GM12865 (cell line): Measurements from ENCODE around the gene OR2T1.
"Not testable (repeated sequence)": the region's sequence is repeated elsewhere in the genome, so short reads cannot be mapped to it uniquely, and the experiment has no call there.

ENCODE experiments used
- DNase-seq: peaks from one replicate; pipeline ENCODE4 v3.0.0; 2010; ENCODE audit warnings: low read depth
- H3K4me3 ChIP-seq: 2 replicates; pipeline ENCODE4 v1.5.1; 2011; ENCODE audit warnings: mild to moderate bottlenecking, low read depth, low read length, control low read depth

OR2T1 gene

DNA sequence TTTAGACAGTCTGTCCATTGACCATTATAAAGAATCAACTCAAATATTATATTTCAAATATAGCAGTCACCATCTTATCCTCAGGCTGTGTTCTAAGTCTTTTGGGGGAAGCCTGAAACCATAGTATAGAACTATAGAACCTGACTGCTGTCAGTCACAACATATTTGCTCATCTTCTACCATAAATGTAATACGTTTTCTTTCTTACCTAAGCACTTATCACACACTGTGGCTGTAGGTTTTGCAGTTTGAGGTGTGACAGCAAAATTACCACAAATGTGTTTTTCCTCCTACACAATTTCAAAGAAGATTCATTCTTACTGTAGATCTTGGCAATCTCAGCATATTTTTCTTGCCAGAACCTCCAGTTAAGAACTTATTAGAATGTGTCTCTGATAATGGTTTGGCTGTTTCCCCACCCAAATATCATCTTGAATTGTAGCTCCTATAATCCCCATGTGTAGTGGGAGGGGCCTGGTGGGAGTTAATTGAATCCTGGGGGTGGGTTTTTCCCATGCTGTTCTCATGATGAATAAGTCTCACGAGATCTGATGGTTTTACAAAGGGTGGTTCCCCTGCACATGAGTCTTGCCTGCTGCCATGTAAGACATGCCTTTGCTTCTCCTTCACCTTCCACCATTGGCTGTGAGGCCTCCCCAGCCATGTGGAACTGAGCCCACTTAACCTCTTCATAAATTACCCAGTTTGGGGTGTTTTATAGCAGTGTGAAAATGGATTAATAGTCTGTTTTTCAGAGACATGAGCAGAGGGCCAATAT, 39.8 kb downstream of the OR2T1 start:
- H3K4me3 ChIP-seq, result not testable (repeated sequence)

GRCh38 chr1:248444603-248445002, 41.8 kb downstream of the OR2T1 start:
- not testable (repeated sequence) for H3K4me3 ChIP-seq, DNase-seq

More for the DNA sequence above, 39.8 kb downstream of the OR2T1 start:
- not testable (repeated sequence) for DNase-seq

DNA sequence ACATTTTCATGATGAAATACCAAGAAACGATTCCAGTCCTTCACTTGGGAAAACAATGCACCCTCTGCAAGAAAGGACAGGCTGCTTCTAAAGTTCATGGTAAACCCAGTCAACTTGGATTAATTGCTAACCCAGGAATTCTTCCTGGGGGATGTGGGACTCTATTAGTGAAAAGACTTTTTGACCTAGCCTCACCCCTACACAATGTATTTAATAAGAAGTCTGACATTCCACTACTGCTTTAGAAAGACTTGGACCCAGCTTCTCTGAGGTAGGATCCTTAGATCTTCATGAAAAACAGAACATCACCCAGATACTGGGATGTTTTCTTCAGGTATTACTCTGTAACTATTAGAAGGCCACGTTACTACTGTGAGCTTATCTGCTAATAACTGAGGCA, 42.6 kb downstream of the OR2T1 start, which contains the start of gene OR2T2:
Gene OR2T2, plus strand, starts transcription at position 239 of the 400 bp plus-strand sequence. CDS start 7,161 bp downstream, outside the sequence.
- H3K4me3 ChIP-seq, DNase-seq: not testable (repeated sequence)

DNA sequence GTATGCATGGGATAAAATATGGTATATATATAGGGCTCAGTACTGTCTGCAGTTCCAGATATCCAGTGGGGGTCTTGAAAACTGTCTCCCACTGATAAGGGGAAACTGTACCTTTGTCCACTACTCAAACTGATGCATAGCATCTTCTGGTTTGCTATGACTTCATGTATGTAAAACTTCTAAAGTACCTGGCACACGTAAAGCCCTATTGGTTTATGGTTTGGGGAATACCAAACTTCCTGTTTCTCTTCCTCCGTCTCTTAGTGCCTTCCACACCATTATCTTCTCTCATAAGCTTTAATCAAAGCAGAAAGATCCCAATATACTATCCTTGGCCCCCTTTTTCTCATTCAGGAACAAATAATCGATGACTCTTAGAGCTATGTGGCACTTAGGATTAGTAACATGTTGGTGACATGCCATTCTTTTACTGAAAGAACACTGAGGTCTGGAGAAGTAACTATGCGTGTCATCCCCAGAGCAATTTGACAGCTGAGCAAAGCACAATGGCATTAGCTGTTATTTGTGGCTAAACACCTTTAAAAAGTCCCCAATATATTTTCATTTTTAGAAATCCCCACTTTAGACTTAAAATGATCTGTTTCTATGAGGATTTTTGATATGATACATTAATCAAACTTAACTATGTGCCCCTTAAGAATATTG, 45.7 kb downstream of the OR2T1 start:
- H3K4me3 ChIP-seq, DNase-seq: not testable (repeated sequence)

- not testable (repeated sequence) for DNase-seq
- peak overlapping the region; percentile 39 for H3K4me3 ChIP-seq
Observed at GRCh38 chr1:248449821-248450465, 47.1 kb downstream of the OR2T1 start.

DNA sequence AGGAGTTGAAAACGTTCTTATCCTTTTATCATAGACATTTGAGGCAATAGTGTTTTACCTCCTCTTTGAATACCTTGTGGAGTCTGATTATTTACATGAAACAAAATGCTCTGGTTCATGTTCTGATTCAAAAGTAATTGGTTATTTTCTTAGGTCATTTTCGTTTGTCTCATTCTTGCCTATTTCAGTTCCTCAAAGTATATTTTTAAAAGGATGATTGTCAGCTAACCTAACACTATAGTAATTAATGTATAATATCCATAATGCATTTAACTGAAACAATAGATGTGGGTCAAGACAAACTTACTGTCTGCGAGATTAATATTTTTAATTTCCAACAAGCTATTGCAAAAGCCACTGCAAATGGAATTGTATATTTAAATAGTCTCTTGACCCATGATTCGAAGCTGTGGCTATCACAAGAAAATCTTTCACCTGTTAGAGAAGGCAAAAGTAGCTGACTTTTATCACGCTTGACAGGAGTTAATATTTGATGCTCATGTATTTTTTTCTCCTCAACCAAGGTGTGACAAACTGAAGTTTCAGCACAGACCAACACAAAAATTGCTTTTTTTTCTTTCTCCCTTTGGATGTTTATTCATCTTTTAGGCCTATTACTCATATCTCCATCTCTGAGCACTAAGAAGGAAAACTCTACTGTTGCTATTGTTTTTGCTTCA, 47.8 kb downstream of the OR2T1 start:
- not testable (repeated sequence) for DNase-seq
- peak overlapping the region; percentile 38 for H3K4me3 ChIP-seq

GRCh38 chr1:248453619-248454018, 50.8 kb downstream of the OR2T1 start:
- not testable (repeated sequence) for DNase-seq, H3K4me3 ChIP-seq

GRCh38 chr1:248455045-248455444, 52.2 kb downstream of the OR2T1 start:
- DNase-seq, H3K4me3 ChIP-seq: not testable (repeated sequence)

DNA sequence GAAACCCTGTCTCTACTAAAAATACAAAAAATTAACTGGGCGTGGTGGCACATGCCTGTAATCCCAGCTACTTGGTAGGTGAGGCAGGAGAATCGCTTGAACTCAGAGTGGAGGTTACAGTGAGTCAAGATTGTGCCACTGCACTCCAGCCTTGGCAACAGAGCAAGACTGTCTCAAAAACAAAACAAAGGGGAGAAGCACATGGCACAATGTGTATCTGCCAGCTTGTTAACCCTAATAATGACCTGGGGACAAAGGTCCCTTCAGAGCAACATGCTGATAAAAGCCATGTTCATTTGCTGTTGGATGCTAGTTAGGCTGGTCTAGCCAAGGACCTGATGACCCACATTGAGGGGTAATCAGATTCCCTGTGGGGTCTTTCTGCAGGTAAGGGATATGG, 53.8 kb downstream of the OR2T1 start:
- DNase-seq, H3K4me3 ChIP-seq: not testable (repeated sequence)
